Upper lobe of left lung (tissue), 6 donors: Measurements from ENCODE around the gene SETD4. TPM values are rescaled to one million over a fixed set of nuclear protein-coding genes. Genes with fewer than 3 reads are reported as not detected.

ENCODE experiments used
- ATAC-seq, 2 donors: fragments of 200-7000 bp; cut with Tn5 transposase; one replicate each; pipeline ENCODE4 v1.9.1; 2022; ENCODE audit warnings: mild to moderate bottlenecking in 2 of 2, moderate library complexity in 2 of 2; ENCODE audit not compliant: low FRiP score in 2 of 2
- DNase-seq, 2 donors: peaks; one replicate each; pipeline ENCODE4 v3.0.0-alpha.2; 2019 to 2020
- H3K27ac ChIP-seq, 4 donors: fragments of 200-600 bp; sonication (generic); one replicate each; pipeline ENCODE4 v1.5.1; 2016 to 2019
- H3K27me3 ChIP-seq, 4 donors: fragments of 200-600 bp; sonication (generic); one replicate each; pipeline ENCODE4 v1.5.1; 2017 to 2019
- H3K36me3 ChIP-seq, 4 donors: fragments of 200-600 bp; sonication (generic); one replicate each; pipeline ENCODE4 v1.5.1; 2016 to 2019
- H3K4me1 ChIP-seq, 4 donors: fragments of 200-600 bp; sonication (generic); one replicate each; pipeline ENCODE4 v1.5.1; 2018 to 2019
- H3K4me3 ChIP-seq, 4 donors: fragments of 200-600 bp; sonication (generic); one replicate each; pipeline ENCODE4 v1.5.1; 2017 to 2019; ENCODE audit warnings: mild to moderate bottlenecking in 2 of 4, moderate library complexity in 1 of 4
- H3K9me3 ChIP-seq, 4 donors: fragments of 200-600 bp; sonication (generic); one replicate each; pipeline ENCODE4 v1.5.1; 2018 to 2019
- CTCF ChIP-seq, 6 experiments: fragments of 450-650 bp in 4 of 6; fragments of 200-600 bp in 2 of 6; sonication (generic) in 2 of 6; IDR thresholded peaks; one replicate each; pipeline ENCODE4 v1.5.1; 2016 to 2019; ENCODE audit warnings: antibody characterized with exemption in 6 of 6
- EP300 ChIP-seq, 4 donors: sonication (generic); formaldehyde crosslinking; IDR thresholded peaks; one replicate each; pipeline ENCODE4 v1.5.1; 2017; ENCODE audit warnings: antibody characterized with exemption in 4 of 4, control low read depth in 2 of 4
- POLR2A ChIP-seq, 4 donors: fragments of 450-650 bp; IDR thresholded peaks; one replicate each; pipeline ENCODE4 v1.5.1; 2016 to 2017; ENCODE audit warnings: antibody characterized with exemption in 4 of 4, mild to moderate bottlenecking in 2 of 4
- POLR2AphosphoS5 ChIP-seq, 2 donors: sonication (generic); formaldehyde crosslinking; IDR thresholded peaks; one replicate each; pipeline ENCODE4 v1.5.1; 2017; ENCODE audit warnings: antibody characterized with exemption in 2 of 2
- WGBS, 2 donors: methylation state at CpG; one replicate each; pipeline ENCODE4 v1.1.5; 2017 to 2018; 5-methylcytosine and 5-hydroxymethylcytosine counted together
- total RNA-seq, 6 donors: library from RNA; depleted of rRNA in 4 of 6; stranded (reverse); fragments of >200 nt in 4 of 6; gene quantifications; one replicate each; pipeline versions ENCODE4 v1.1.0 to v1.2.1, GENCODE V29; 2016 to 2021
- donor health status: DM: no; HTN: no; CAD: no; lungs with moderate emphysema.
- donor health status: DM: no; HTN: yes; CAD: no; lungs with severe emphysema.

The SETD4 gene
- total RNA-seq, 6 donors from 2014 or later = 16.0 to 55.5 (median 25.1) TPM

DNA sequence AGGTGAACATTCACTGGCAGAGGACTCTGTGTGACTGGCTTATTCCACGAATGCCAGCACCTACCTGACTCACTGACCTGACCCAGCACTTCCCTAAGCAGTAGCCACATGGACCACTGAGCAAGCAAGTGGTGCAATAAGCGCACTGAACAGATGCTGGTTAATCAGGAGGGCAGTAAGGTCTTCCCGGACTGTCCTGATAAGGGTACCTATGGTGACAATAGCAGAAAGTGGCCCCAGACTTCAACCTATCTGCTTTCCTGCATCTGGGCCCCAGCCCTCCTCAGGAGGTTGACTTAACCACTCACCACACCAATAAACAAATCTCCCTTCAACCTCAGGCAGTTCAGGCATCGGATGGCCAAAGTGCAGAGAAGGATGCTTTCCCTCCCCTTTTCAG is 65.7 kb downstream of the SETD4 start:
- Histone ChIP-seq H3K9me3 (no peaks in the 10 kb centered on the region), H3K36me3 (no peaks in the 10 kb centered on the region), H3K27ac (no peak overlapping the region), H3K27me3 (peaks cover 0 to 3% (median 0%) of the 10 kb centered on the region in 4 donors), H3K4me3 (no peak overlapping the region), H3K4me1 (peaks cover 0 to 5% (median 0%) of the 10 kb centered on the region in 4 donors)
- WGBS, 2 donors = 52 to 69% methylated on average over 4 of the region's 4 CpGs
- no peak for DNase-seq
- ATAC-seq = no peak
- TF ChIP-seq CTCF (IDR thresholded peaks at IDR 0.05) = no peak
- TF ChIP-seq EP300 (IDR thresholded peaks at IDR 0.05) = no peak
- TF ChIP-seq POLR2AphosphoS5 (IDR thresholded peaks at IDR 0.05) = no peak
- TF ChIP-seq POLR2A (IDR thresholded peaks at IDR 0.05) = no peak

DNA sequence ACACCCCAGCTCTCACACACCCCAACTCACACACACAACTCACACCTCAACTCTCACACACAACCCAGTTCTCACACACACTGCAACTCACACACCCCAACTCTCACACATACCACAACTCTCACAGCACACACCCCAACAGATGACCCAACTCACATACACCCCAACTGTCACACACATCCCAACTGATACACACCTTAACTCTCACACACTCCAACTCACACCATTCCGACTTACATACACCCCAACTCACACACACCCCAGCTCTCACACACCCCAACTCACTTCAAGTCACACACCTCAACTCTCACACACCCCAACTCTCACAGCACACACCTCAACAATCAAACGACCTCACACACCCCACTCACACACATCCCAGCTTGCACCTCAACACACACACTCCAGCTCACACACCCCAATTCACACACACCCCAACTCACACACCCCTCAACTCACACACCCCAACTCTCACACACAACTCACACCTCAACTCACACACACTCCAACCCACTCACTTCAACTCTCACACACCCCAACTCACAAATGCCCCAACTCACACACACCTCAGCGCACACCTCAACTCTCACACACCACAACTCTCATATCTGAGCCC is 66.3 kb downstream of the SETD4 start:
- peaks cover 0 to 12% (median 3%) of the 10 kb centered on the region in 4 donors for H3K4me1 ChIP-seq
- no peak overlapping the region for H3K27ac ChIP-seq
- WGBS, 2 donors = 60 to 89% methylated on average over 3 of the region's 3 CpGs
- H3K9me3 ChIP-seq = no peaks in the 10 kb centered on the region
- no peaks in the 10 kb centered on the region for H3K36me3 ChIP-seq
- peaks cover 0 to 3% (median 0%) of the 10 kb centered on the region in 4 donors for H3K27me3 ChIP-seq
- H3K4me3 ChIP-seq = no peak overlapping the region
- TF ChIP-seq POLR2AphosphoS5 (IDR thresholded peaks at IDR 0.05) (no peak), CTCF (IDR thresholded peaks at IDR 0.05) (no peak), POLR2A (IDR thresholded peaks at IDR 0.05) (no peak), EP300 (IDR thresholded peaks at IDR 0.05) (no peak)
- ATAC-seq = no peak
- no peak for DNase-seq

DNA sequence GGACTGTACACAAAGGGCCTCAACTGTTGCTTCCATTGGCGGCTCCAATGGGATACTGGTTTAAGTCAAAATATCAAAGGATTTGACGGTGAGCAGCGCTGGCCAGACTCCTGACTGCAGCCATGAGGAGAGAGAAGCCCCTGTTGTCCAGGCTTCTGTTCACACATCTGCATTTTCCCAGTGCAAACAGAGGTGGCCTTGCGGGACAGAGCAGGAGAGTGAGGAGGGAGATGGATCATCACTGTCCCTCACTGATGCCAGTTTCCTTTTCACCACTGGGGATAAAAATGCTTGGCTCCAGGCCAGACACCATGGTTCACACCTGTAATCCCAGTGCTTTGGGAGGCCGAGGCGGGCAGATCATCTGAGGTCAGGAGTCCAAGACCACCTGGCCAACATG is 69.2 kb downstream of the SETD4 start:
- H3K27me3 ChIP-seq = peaks cover 0 to 3% (median 0%) of the 10 kb centered on the region in 4 donors
- 89 to 95% methylated on average over 6 of the region's 6 CpGs for WGBS, 2 donors
- no peak for TF ChIP-seq POLR2A (IDR thresholded peaks at IDR 0.05)
- no peak for TF ChIP-seq CTCF (IDR thresholded peaks at IDR 0.05)
- TF ChIP-seq POLR2AphosphoS5 (IDR thresholded peaks at IDR 0.05) = no peak
- TF ChIP-seq EP300 (IDR thresholded peaks at IDR 0.05) = no peak
- H3K9me3 ChIP-seq = no peaks in the 10 kb centered on the region
- DNase-seq (no peak), ATAC-seq (no peak)
- peaks cover 7 to 32% (median 15%) of the 10 kb centered on the region in 4 donors for H3K4me1 ChIP-seq
- H3K27ac ChIP-seq = no peak overlapping the region
- no peak overlapping the region for H3K4me3 ChIP-seq
- H3K36me3 ChIP-seq = no peaks in the 10 kb centered on the region

- H3K27me3 ChIP-seq = peaks cover 0 to 3% (median 0%) of the 10 kb centered on the region in 4 donors
- H3K4me3 ChIP-seq = no peak overlapping the region
- 90 to 98% methylated on average over 9 of the region's 9 CpGs for WGBS, 2 donors
- peaks cover 7 to 32% (median 15%) of the 10 kb centered on the region in 4 donors for H3K4me1 ChIP-seq
- H3K36me3 ChIP-seq = no peaks in the 10 kb centered on the region
- no peak for TF ChIP-seq CTCF (IDR thresholded peaks at IDR 0.05)
- TF ChIP-seq POLR2A (IDR thresholded peaks at IDR 0.05) = no peak
- no peak for TF ChIP-seq POLR2AphosphoS5 (IDR thresholded peaks at IDR 0.05)
- no peak for TF ChIP-seq EP300 (IDR thresholded peaks at IDR 0.05)
- H3K27ac ChIP-seq = no peak overlapping the region
- no peaks in the 10 kb centered on the region for H3K9me3 ChIP-seq
- ATAC-seq (no peak), DNase-seq (no peak)
These were observed 69.7 kb downstream of the SETD4 start for GRCh38 chr21:35990609-35991008.
